ENCODE results near the gene USE1. TPM values are rescaled to one million over a fixed set of nuclear protein-coding genes. Genes with fewer than 3 reads are reported as not detected.

Gene USE1
- total and polyA plus RNA-seq, 9 of the 15 experiments (the other 6 are each of a cell fraction or from before 2014, with no cell fraction given), result 17.3 to 52.4 (median 34.0) TPM

GRCh38 chr19:17266589-17266974 is 51.4 kb downstream of the USE1 start (continued):
- TF ChIP-seq PRDM10 (IDR thresholded peaks at IDR 0.05; ENCODE audit: partially characterized antibody), result no peak
- TF ChIP-seq BHLHE40 (IDR thresholded peaks at IDR 0.05; ENCODE audit: low read length), result no peak
- no peak for TF ChIP-seq MCM2 (IDR thresholded peaks at IDR 0.05; ENCODE audit: low read depth)
- no peak for TF ChIP-seq ZBTB2 (IDR thresholded peaks at IDR 0.05)
- TF ChIP-seq ZNF121 (CRISPR knock-in tag; conservative IDR thresholded peaks at IDR 0.05), result 0 out of 2 replicates have a peak, but pooled peaks have one; percentile 1
- TF ChIP-seq THRAP3 (IDR thresholded peaks at IDR 0.05; ENCODE audit: borderline replicate concordance), result peak; percentile 90
- TF ChIP-seq, protein P1, sequence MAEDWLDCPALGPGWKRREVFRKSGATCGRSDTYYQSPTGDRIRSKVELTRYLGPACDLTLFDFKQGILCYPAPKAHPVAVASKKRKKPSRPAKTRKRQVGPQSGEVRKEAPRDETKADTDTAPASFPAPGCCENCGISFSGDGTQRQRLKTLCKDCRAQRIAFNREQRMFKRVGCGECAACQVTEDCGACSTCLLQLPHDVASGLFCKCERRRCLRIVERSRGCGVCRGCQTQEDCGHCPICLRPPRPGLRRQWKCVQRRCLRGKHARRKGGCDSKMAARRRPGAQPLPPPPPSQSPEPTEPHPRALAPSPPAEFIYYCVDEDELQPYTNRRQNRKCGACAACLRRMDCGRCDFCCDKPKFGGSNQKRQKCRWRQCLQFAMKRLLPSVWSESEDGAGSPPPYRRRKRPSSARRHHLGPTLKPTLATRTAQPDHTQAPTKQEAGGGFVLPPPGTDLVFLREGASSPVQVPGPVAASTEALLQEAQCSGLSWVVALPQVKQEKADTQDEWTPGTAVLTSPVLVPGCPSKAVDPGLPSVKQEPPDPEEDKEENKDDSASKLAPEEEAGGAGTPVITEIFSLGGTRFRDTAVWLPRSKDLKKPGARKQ (CRISPR knock-in tag; IDR thresholded peaks at IDR 0.05), result 0 out of 2 replicates have a peak, but pooled peaks have one; percentile 11
- TF ChIP-seq, protein P2, sequence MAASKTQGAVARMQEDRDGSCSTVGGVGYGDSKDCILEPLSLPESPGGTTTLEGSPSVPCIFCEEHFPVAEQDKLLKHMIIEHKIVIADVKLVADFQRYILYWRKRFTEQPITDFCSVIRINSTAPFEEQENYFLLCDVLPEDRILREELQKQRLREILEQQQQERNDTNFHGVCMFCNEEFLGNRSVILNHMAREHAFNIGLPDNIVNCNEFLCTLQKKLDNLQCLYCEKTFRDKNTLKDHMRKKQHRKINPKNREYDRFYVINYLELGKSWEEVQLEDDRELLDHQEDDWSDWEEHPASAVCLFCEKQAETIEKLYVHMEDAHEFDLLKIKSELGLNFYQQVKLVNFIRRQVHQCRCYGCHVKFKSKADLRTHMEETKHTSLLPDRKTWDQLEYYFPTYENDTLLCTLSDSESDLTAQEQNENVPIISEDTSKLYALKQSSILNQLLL (CRISPR knock-in tag; IDR thresholded peaks at IDR 0.05; ENCODE audit: borderline replicate concordance), result no peak
- TF ChIP-seq CXXC5 (CRISPR knock-in tag; IDR thresholded peaks at IDR 0.05), result no peak
- TF ChIP-seq, protein P3, sequence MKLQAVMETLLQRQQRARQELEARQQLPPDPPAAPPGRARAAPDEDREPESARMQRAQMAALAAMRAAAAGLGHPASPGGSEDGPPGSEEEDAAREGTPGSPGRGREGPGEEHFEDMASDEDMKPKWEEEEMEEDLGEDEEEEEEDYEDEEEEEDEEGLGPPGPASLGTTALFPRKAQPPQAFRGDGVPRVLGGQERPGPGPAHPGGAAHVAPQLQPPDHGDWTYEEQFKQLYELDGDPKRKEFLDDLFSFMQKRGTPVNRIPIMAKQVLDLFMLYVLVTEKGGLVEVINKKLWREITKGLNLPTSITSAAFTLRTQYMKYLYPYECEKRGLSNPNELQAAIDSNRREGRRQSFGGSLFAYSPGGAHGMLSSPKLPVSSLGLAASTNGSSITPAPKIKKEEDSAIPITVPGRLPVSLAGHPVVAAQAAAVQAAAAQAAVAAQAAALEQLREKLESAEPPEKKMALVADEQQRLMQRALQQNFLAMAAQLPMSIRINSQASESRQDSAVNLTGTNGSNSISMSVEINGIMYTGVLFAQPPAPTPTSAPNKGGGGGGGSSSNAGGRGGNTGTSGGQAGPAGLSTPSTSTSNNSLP (IDR thresholded peaks at IDR 0.05; ENCODE audit: borderline replicate concordance, low read depth, low read length), result no peak
- no peak; the same call in 1 of the 2 replicates for TF ChIP-seq MYC (IDR thresholded peaks at IDR 0.05; ENCODE audit: low read depth, low read length)
- TF ChIP-seq MYC (CRISPR knock-in tag; IDR thresholded peaks at IDR 0.05; ENCODE audit: borderline replicate concordance, low read depth), result 0 out of 2 replicates have a peak, but pooled peaks have one; percentile 37
- no peak for TF ChIP-seq GABPB2 (CRISPR knock-in tag; conservative IDR thresholded peaks at IDR 0.05)
- TF ChIP-seq PHF8 (IDR thresholded peaks at IDR 0.05; ENCODE audit: borderline replicate concordance, low read length), result no peak
- TF ChIP-seq MEIS2 (IDR thresholded peaks at IDR 0.05; ENCODE audit: partially characterized antibody), result no peak
- no peak for TF ChIP-seq ZBTB1 (CRISPR knock-in tag; IDR thresholded peaks at IDR 0.05; ENCODE audit: borderline replicate concordance, low read depth)

Data from K562 (cell line).